Amygdala (tissue), 56 donors: ENCODE data around the gene CCNB2.
"Not testable (repeated sequence)": the region's sequence is repeated elsewhere in the genome, so short reads cannot be mapped to it uniquely, and the experiment has no call there.

ENCODE experiments used
- DNase-seq, 56 donors: peaks; one replicate each; lab custom pipeline; 2025; lab: John Stamatoyannopoulos, UW

Gene CCNB2

DNA sequence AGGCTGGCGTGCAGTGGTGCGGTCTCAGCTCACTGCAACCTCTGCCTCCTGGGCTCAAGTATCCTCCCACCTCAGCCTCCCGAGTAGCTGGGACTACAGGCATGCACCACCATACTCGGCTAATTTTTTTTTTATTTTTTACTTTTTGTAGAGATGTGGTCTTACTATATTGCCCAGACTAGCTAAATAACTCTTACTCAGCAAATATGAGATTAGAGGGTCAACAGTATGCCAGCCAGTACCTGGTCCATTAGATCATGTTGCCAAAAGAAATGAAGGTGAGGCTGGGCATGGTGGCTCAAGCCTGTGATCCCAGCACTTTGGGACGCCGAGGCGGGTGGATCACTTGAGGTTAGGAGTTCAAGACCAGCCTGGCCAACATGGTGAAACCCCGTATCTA lies 57.1 kb downstream of the CCNB2 start:
- DNase-seq, result not testable (repeated sequence)

- DNase-seq, result no peak
Measured at GRCh38 chr15:59165726-59166125, 60.8 kb downstream of the CCNB2 start.

DNA sequence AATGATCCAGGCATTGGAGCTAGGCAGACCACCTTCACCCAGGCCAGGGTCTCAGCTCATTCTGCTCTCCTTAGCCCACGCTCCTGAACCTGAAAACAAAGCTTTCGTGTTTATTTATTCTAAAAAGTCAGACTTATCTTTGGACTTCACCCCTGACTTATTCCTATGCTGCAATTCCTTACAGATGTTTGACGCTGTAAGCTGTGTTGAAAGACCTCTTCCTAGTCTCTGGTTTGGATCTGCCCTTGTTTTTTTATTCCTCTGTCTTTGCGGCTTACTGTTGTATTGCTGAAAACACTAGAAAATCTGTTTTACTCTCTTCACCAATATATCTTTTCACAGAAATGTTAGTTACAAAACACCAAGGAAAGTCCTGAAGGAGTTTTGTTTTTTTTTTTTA lies 61.2 kb downstream of the CCNB2 start:
- no peak for DNase-seq

GRCh38 chr15:59166601-59167265 lies 61.8 kb downstream of the CCNB2 start:
- DNase-seq, result no peak

DNA sequence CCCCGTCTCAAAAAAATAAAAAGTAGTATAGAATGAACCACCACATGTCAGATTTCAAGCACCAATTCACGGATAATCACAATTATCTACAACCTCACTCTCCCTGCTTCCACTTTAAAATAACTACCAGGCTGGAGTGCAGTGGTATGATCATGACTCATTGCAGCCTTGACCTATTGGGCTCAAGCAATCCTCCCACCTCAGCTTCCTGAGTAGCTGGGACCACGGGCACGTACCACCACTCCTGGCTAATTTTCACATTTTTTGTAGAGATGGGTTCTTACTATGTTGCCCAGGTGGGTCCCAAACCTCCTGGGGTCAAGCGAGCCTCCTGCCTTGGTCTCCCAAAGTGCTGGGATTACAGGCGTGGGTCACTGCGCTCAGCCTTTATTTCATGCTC lies 63.6 kb downstream of the CCNB2 start:
- no peak for DNase-seq

- no peak for DNase-seq
Measured at GRCh38 chr15:59169251-59169708, 64.3 kb downstream of the CCNB2 start.

GRCh38 chr15:59170295-59171066 lies 65.5 kb downstream of the CCNB2 start:
- peak in 28 of 56 donors; percentile 10 to 69 (median 40) for DNase-seq

DNA sequence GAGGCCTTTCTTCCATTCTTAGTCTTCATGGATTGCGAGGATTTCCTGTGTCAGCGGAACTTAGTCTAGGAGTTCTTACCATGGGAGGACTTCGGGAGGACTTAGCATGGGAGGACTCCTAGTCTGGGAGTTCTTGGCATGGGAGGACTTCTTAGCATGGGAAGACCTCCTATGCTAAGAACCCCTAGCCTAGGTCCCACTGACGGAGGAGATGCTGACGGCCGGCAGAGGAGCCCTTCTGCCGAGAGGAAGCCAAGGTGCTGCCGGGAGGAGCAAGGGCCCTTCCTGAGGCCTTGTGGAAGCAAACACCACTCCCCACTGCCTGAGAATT lies 66.1 kb downstream of the CCNB2 start:
- DNase-seq, result no peak

- no peak for DNase-seq
Measured at GRCh38 chr15:59172289-59172901, 67.4 kb downstream of the CCNB2 start.

DNA sequence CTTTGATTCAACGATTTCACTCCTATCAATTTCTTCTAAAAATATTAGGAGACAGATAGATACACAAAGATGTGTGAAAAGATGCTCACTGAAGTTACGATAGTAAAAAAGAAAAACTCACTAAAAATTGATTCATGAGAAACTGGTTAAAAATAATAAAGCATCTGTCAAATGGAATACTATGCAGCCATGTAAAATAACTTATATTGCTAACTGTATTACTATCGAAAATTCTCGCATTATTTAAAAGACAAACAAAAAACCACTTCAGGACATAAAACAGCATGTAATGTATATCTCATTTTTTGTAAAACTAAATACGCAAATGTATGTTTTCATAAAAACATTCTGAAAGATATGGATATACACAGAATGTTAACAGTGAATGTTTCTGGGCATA lies 68.2 kb downstream of the CCNB2 start:
- no peak for DNase-seq

GRCh38 chr15:59174151-59174834 lies 69.3 kb downstream of the CCNB2 start:
- no peak for DNase-seq
